Fibroblast of skin of abdomen (primary cell): Measurements from ENCODE around the gene RAD9B. TPM values are rescaled to one million over a fixed set of nuclear protein-coding genes. Genes with fewer than 3 reads are reported as not detected.
"Not testable (repeated sequence)": the region's sequence is repeated elsewhere in the genome, so short reads cannot be mapped to it uniquely, and the experiment has no call there.

Experiments used
- DNase-seq: peaks from one replicate; pipeline ENCODE4 v3.0.0-alpha.2; 2013
- polyA plus RNA-seq, 2 experiments: library from polyadenylated mRNA; unstranded; fragments of 120-200 nt; gene quantifications; one replicate each; pipeline ENCODE4 v1.2.1, GENCODE V29; 2013; ENCODE audit not compliant: insufficient read length in 2 of 2

The RAD9B gene
- polyA plus RNA-seq (2013, experiment 1 of 2; ENCODE audit: insufficient read length) = 0.39 TPM
- polyA plus RNA-seq (2013, experiment 2 of 2; ENCODE audit: insufficient read length) = 0.29 TPM

DNA sequence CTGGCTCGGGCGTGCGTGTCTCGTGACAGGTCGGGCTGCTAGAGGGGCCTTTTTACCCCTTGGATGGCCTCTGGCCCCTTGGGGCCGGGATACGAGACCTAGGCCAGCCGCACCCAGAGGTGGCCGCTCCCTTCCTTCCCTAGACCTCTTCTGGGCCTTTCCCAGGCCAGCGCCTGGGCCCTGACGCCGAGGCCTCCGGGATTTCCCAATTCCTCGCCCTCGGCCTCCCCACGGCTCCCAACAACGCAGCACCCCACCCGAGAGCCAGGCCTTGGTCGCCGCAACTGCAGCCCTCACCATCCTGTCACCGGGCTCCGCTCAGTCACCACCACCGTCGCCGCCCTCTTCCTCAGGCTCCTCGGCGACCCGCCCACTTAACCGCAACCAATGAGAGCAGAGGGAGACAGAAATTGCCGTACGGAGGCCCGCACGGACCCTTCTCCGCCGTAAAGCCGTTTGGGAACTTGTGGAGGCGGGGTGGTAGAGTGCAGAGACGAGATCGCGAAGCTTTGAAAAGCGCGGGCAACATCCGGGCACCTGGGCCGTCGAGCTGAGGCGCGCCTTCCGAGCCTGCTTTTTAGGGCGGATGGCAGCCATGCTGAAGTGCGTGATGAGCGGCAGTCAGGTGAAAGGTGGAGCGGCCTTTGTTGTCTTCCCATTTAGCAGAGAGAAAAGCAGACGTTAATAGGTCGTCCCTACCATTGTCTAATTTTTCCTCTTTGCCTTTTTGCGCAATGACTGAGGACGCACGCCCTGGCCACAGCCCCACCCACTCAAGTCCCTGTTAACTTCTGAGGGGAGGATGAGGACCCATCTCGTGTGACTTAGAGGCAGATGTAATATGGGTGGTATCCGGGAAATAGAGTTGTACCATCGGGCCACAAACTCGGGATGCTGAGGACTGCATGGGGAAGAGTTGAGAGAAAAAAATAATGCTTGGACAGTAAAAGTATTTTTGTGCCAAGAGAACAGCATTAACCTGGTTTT is at the start of gene RAD9B, which contains the start of gene VPS29:
Gene RAD9B (plus strand): TSS at position 580 of the 987 bp plus-strand sequence. CDS start 7 bp downstream, at position 587.
Gene VPS29 (minus strand): TSS at position 360 of the 987 bp plus-strand sequence. CDS start 60 bp downstream, at position 300.
- peak; percentile 99 for DNase-seq

DNA sequence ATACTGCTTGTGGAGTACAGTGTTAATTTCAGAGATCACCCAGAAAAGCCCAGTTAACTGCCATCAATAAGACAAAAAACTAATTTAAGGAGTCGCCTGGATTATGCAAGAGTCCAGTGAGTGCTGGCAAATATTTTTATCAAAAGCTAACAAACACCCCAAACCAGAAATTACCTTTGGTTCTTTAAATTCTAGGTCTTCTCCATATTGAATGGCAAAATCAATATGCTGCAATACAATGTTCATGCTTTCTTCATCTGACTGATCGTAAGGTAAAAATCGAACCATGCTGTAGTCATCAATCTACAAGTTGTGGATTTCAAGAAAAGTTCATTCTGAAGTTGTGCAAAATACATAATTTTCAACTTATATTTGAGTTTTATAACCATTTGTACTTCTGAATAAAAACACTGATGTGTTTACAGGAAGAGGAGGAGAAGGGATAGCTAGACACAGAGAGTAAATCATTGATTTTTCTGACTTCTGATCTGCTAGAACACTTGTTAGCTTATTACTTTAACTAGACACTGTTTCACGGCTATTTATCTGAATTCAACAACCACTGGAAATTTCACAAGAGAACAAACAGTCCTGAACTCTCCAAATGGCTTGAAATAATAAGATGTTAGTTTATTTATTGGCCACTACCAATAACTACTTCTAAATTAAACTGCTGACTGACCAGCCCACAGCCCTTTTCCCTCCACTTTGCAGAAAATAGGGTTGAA is 48.4 kb upstream of the RAD9B start:
- DNase-seq = no peak

DNA sequence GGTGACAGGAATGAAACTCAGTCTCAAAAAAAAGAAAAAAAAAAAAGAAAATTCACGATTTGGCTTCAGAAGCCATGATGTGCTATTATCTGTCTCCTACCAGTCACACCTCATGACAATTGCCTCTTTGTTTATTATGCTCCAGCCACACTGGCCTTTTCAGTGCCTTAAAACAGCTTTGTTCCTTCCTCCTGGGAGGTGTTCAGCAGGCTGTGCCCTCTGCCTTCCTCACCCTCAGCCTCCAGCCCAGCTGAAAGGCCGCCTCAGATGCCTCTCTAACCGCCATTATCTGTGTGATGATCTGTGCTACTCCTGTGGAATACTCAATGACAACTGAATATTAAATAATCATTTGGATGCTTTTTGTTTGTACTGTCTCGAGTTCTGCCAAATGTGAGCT is 43.4 kb upstream of the RAD9B start:
- no peak for DNase-seq

DNA sequence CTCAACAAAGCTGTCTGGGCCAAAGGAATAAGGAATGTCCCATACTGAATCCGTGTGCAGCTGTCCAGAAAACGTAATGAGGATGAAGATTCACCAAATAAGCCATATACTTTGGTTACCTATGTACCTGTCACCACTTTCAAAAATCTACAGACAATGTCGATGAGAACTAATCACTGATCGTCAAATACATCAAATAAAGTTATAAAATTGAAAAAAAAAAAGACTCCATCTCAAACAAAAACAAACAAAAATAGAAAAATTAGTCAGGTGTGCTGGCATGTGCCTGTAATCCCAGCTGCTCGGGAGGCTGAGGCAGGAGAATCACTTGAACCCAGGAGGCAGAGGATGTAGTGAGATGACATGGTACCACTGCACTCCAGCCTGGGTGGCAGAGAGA is 40.9 kb upstream of the RAD9B start:
- not testable (repeated sequence) for DNase-seq

DNA sequence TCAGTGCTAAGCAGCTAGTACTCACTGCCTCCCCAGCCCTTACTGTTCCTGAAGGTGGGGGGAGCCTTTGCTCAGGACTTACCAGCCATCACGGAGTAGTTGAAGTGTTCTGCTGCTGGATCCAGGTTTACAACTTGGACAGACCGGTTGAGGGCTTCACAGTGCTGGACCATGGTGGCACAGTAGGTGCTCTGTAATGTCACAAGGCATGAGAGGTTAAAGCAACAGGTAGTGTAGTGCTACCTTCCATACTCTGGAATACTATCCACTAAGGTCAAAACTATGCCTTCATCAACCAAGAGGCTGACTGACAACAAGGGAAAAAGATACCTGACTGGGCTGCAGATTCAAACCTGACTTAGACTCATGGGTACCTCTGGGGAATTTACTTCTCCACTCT is 37.1 kb upstream of the RAD9B start:
- no peak for DNase-seq

- not testable (repeated sequence) for DNase-seq
Observed at GRCh38 chr12:110465765-110466164, 36.4 kb upstream of the RAD9B start.

- DNase-seq = no peak
Observed at GRCh38 chr12:110466791-110467190, 35.3 kb upstream of the RAD9B start.

GRCh38 chr12:110467847-110468213 is 34.3 kb upstream of the RAD9B start:
- no peak for DNase-seq

GRCh38 chr12:110468214-110469048 is 33.7 kb upstream of the RAD9B start, which contains the start of the genes FAM216A and GPN3:
Gene FAM216A (plus strand): TSS chr12:110468845. CDS start chr12:110468876, 31 bp downstream.
Gene GPN3 (minus strand): TSS chr12:110468257. CDS start chr12:110468203, 54 bp downstream.
- DNase-seq = peak; percentile 99

DNA sequence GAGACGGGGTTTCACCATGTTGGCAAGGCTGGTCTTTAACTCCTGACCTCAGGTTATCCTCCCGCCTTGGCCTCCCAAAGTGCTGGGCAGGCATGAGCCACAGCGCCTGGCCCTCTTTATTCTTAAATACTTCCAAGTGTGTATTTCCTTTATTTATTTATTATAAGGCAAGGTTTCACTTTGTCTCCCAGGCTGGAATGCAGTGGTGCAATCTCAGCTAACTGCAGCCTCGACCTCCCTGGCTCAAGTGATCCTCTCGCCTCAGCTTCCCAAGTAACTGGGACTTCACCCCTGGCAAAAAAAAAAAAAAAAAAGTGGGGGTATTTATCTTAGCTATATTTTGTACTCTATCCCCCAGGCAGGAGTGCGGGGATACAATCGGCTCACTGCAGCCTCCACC is 26.7 kb upstream of the RAD9B start:
- DNase-seq = no peak

- peak; percentile 39 for DNase-seq
Observed at GRCh38 chr12:110498984-110499706, 3.0 kb upstream of the RAD9B start.

DNA sequence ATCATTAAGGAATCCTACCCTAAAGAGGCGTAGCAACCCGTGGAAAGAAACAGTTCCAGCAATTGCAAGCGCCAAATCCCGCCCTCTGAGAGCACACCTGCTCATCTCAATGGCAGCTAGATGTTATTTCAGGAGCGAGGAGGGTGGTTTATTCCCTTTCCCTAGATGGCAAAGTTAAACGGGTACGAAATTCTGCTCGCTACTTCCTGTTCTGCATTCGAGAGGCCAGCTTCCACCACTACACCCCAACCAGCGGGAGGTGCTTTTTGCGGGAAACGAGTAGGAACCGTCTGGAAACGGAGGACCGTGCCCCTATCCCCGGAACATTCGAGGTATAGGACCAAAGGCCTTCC is 756 bp upstream of the RAD9B start:
- DNase-seq = peak; percentile 27

DNA sequence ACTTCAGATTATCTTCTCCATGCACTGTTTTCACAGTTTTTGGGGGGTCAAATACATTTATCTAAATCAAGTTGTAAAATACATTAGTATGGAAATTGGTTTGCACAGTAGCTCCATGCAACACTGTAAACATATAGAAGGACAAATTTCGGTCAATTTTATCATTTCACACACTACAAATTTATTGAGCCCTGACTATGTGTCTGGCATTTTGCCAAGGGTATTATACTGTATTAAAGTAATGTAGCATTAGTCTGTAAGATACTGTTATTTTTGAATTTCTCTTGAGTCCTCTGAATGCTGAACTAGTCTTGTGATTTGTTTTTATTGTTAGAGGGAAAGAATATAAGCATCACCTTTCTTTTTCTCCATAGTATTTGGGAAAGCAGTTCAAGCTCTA is 1.3 kb downstream of the RAD9B start:
- DNase-seq = no peak

GRCh38 chr12:110505332-110505731 is 3.2 kb downstream of the RAD9B start:
- DNase-seq = no peak

GRCh38 chr12:110508071-110508586 is 6.0 kb downstream of the RAD9B start:
- no peak for DNase-seq

DNA sequence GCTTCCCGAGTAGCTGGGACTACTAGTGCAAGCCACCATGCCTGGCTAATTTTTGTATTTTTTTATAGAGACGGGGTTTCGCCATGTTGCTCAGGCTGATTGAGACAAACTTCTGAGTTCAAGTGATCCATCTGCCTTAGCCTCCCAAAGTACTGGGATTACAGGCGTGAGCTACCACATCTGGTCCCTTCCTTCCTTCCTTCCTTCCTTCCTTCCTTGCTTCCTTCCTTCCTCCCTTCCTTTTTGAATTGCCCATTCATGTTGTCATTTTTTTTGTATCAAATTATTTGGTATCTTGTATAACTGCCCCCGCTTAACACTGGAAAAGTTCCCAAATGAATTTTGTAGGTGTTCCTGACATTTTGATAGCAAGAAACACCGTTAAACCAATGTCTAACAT is 11.7 kb downstream of the RAD9B start:
- DNase-seq = no peak

GRCh38 chr12:110514363-110514762 is 12.2 kb downstream of the RAD9B start:
- no peak for DNase-seq

- no peak for DNase-seq
Observed at GRCh38 chr12:110516995-110517394, 14.9 kb downstream of the RAD9B start.

GRCh38 chr12:110518014-110518413 is 15.9 kb downstream of the RAD9B start:
- DNase-seq = not testable (repeated sequence)

DNA sequence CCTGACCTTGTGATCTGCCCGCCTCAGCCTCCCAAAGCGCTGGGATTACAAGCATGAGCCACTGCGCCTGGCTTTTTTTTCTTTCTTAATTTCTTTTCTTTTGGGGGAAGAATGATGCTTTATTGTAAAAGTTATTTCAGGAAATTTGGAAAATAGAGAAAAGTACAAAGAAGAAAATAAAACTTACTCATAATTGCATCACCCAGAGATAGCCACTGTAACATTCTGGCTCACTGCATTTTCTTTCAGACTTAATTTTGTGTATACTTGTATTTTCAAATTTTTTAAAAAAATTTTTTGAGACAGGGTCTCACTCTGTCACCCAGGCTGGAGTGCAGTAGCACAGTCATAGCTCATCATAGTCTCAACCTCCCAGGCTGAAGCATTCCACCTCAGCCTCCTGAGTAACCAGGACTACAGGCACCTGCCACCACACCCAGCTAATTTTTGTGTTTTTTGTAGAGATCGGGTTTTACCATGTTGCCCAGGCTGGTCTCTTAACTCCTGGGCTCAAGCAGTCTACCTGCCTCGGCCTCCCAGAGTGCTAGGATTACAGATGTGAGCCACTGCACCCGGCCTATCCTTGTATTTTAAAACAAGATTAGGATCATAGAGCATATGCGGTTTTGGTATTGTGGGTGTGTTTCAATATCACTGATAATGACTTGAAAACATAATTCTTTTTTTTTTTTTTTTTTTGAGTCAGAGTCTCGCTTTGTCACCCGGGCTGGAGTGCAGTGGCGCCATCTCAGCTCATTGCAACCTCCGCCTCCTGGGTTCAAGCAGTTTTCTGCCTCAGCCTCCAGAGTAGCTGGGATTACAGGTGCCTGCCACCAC is 19.0 kb downstream of the RAD9B start:
- not testable (repeated sequence) for DNase-seq
